HL-60/S4 (cell line): Measurements from ENCODE around the gene RNF14.
"Not testable (repeated sequence)": the region's sequence is repeated elsewhere in the genome, so short reads cannot be mapped to it uniquely, and the experiment has no call there.

Experiments
- in situ Hi-C: fragments of 300-500 bp; cut with MboI; formaldehyde crosslinking; loops from 2 replicates; pipeline ENCODE4 v1.14.3; 2022; ENCODE audit warnings: low sequenced_read_pairs

Gene RNF14

DNA sequence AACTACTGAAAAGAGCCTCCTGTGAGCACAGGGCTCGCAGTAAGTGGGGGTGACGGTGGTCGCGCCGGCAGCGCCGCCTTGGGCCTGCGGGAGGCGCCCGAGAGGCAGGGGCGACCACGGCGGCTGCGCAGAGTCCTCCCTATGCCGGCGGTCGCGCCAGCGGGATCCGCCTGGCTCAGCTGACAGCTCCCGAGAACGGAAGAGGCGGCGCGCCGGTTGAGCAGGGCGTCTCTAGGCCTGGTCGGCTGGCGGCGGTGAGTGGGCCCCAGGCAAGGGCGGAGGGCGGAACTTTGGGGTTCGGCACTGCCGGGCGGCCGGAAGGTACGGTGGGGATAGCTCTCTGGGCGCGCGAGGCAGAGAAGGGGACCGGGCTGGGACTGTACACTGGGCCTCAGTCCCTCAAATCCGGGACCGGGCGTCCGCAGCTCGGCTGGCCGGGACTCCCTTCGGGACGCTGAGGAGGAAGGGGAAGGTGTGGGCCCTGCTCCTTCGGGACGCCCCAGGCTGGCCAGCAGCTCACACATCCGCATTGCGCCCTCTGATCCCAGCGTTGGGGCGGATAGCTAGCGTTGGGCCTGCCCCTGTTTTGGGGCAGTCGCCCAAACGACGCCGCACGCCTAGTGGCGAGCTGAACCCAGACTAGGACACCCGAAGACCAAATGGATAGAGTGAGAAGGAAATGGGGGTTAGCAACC lies at the start of gene RNF14:
TSS of gene RNF14 (plus strand) at position 192 of the 695 bp plus-strand sequence. CDS start 4,484 bp downstream, outside the sequence.
- in situ Hi-C loops = no loop called here

DNA sequence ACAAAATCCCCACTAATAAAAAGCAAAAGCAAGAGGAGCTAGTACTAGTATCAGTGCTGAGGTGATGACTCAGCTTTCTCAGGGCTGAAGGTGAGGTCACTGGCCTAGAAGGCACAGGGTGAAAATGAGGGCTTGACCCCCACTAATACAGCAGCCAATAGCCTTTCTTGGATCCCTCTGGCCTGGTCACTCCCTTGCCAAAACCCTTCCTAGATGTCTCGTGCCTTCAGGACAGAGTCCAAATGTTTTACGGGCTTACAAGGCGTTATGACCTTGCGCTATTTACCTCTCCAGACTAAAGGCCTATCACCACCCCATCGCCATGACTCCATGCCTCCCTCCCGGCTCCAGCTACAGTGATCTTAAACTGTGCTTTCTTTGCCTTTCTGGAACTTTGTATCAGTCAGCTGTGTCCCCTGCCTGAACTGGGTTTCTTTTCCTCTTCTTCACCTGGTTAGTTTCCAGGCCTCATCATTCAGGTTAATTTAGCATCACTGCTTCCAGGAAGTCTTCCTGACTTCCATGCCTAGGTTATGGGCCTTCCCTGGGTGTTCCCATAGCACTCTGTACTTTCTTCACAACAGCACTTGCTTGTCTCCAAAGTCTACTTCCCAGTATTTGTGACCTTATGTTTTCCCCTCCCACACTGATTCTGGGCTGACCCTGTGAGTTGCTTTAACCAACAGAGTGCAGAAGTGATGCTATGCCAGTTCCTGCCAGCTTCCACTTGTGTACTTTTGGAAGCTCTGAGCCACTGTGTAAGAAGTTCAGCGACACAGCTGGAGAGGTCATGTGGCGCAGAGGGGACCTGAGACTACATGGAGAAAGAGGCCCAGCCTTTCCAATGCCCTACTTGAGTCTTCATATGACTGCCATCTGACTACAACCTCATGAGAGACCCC lies 49.4 kb upstream of the RNF14 start:
- in situ Hi-C loops = no loop called here

DNA sequence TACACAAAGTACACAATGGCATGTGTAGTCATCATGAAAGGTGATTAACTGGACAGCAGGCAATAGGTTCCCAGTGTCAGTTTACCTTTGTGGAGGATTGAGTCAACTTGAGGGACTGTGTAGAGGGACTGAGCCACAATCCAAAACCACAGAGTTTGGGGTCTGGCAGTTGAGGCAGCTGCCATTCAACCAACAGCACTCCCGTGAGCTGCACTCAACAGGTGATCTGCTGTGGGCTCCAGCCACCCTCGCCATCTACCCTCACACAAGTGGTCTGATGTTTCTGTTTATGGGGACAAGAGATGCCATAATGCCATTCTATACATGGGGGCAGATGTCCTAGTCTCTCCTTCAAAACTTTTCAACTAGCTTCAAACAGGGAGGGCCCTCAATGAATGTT lies 48.1 kb upstream of the RNF14 start:
- in situ Hi-C loops = no loop called here

- in situ Hi-C loops = not testable (repeated sequence)
Observed at GRCh38 chr5:141922827-141923447, 46.0 kb upstream of the RNF14 start.

DNA sequence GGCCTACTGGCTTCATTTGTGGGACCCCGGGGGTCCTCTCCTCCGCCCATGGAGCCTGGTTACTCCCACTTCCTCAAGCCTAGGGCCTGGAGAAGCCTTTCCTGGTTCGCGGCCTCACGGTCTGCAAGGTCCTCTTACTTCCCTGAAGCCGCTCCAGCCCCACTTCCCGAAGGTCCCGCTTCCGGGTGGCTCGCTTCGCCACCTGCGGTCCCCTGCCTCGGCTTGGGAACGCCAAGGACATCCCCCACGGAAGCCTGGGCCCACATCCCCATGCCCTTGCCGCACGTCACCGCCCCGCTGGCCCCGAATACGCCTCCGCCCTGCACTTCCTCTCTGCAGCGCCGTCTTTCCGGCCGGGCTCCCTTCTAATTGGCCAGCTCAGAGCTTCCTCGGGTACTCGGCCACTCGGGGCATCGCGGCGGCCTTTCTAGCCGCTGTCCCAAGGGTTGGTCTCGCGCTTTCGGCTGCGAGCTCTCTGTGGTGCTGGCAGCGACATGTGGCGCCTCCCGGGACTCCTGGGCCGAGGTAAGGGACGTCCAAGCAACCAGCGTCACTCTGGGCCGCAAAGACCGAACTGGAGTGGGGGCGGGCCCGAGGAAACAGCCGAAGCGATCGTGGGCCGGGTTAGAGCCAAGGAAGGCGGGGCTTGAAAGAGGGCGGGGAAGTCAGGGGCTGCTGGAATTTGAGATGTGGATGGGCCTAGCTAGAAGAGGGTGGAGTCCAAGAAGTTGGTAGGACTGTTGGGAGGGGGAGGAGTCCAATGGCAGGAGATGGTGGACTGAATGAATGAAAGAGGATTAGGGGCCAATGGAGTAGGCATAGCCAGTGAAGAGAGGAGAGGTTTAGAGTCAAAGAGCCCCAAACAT lies 45.2 kb upstream of the RNF14 start, which contains the start of gene DELE1:
TSS of gene DELE1 (plus strand) at position 424 of the 866 bp plus-strand sequence. CDS start at position 495, 71 bp downstream.
- in situ Hi-C loops = no loop called here

GRCh38 chr5:141926434-141926833 lies 42.5 kb upstream of the RNF14 start:
- in situ Hi-C loops = no loop called here

DNA sequence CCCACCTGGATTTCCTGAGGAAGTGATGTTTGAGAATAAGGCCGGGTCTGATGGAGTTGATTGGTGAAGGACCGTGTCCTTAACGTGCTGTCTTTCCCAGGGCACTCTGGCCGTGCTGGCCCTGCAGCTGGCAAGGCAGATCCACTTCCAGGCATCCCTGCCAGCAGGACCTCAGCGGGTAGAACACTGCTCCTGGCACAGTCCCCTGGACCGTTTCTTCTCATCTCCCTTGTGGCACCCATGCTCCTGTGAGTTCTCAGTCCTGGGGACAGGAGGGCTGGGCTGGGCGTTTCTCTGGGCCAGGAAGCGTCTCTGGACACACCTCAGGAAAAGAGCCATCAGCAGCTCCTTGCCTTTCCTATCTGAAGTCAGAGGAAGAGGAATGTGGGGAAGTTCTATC lies 40.9 kb upstream of the RNF14 start:
- in situ Hi-C loops = no loop called here

DNA sequence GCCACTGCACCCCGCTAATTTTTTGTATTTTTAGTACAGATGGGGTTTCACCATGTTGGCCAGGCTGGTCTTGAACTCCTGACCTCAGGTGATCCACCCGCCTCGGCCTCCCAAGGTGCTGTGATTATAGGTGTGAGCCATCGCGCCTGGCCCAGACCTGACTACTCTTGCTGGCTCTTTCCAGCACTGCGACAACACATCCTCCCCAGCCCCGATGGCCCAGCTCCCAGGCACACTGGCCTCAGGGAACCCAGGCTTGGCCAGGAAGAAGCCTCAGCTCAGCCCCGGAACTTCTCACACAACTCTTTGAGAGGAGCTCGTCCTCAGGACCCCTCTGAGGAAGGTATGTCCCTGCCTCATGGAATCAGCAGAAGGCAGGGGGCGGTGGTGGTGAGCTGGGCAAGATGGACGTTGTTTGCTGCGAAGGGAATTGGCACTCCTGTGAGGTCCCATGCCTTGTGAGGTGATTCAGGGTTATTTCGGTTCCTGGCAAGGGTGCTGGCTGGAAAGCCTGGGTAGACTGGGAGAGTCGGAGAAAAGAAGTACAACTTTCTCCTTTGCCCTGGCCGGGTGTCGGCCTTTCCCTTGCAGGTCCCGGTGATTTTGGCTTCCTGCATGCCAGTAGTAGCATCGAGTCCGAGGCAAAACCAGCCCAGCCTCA lies 39.4 kb upstream of the RNF14 start:
- in situ Hi-C loops = no loop called here

- in situ Hi-C loops = no loop called here
Observed at GRCh38 chr5:141931694-141932093, 37.2 kb upstream of the RNF14 start.

- in situ Hi-C loops = no loop called here
Observed at GRCh38 chr5:141933151-141933550, 35.8 kb upstream of the RNF14 start.

DNA sequence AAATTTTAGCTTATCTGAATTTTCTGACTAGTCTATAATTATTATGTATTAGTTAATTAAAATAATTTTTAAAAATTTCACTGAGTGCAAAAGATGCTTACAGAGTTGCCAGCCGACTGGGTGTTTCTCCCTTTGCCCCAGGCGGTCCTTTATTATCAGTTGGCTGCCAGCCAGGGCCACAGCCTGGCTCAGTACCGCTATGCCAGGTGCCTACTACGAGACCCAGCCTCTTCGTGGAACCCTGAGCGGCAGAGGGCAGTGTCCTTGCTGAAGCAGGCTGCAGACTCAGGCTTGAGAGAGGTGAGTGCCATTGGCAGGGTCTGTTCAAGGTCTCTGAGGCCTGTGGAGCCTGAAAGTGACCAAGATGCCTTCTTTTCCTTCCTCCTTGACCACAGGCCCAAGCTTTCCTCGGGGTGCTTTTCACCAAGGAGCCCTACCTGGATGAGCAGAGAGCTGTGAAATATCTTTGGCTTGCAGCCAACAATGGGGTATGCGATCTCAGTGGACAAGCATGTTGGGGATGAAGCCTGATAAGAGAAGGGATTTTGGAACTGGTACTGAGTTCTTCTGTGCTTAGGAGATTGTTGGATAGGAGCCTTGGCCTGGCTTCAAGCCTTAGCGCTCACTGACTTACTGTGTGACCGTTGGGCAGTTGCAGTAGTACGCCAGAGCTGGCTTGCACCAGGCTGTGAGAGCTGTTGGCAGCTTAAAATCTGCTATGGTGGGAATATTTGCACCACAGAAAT lies 34.6 kb upstream of the RNF14 start:
- in situ Hi-C loops = no loop called here

- in situ Hi-C loops = no loop called here
Observed at GRCh38 chr5:141935538-141935937, 33.4 kb upstream of the RNF14 start.

- in situ Hi-C loops = no loop called here
Observed at GRCh38 chr5:141940695-141941271, 28.1 kb upstream of the RNF14 start.

DNA sequence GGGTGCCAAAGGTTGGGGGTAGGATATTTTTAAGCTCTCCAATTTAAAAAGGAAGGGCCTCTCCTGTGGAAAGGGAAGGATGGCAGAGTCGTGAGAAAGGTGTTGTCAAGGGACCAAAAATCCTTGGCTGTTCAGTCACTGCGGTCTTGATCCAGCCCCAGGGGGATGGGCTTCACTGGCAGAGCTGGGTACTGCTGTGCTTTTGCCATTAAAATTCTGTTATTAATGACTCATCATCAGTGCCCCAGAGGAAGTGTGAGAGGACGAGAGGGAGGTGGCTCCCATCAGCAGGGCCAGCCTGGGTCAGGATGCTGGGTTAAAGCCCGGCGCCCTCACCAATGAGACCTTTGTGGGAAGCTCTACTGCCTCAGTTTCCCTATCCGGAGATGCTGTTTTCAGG lies 27.6 kb upstream of the RNF14 start:
- in situ Hi-C loops = no loop called here

GRCh38 chr5:141941779-141942178 lies 27.1 kb upstream of the RNF14 start:
- in situ Hi-C loops = no loop called here

DNA sequence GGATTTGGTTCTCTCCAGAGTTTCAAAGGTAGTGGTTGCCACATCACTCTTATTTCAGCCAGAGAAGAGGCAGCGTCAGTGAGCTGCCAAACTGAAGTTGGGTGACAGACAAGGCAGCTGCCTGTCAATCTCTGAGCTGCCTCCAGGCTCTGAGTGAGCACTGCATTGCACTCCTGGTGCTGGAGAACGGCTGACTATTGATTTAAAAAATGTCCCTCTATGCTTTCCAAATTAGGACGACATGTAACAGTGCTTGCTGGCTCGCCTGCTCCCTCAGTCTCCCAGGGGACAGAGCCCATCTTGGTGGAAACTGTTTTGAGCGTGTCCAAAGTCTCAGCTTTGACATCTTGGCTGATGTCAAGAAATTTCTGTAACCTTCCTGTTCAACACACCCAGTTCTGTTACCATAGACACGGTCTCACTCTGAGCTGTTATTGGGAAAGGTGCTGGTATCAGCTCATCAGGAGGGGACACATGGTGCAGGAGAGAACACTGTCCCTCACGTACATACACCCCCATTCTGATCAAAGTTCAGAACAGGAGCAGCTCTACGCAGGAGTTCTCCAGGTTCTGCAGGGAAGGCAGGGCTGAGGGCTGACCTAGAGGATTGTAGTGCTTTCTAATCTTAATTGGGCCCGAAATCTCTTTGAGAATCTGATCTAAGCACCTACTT lies 26.6 kb upstream of the RNF14 start:
- in situ Hi-C loops = no loop called here

DNA sequence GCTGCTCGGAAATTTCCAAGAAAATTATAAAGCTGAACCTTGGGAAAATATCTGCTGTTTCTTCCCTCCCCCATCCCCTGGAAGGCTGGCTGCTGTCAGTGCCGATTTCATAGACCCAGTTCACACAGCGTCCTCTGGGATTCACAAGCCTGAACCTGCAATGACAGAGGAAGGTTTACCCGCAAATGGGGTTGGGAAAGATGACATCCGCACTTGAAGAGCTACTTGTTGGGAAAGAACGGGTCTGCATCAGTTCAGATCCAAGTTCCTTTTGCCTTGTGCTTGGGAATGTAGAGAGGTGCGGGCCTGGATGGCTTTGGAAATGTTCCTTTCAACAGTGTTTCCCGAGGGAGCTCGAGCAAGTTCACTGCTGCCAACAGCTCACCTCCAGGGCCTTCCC lies 24.8 kb upstream of the RNF14 start:
- in situ Hi-C loops = no loop called here

DNA sequence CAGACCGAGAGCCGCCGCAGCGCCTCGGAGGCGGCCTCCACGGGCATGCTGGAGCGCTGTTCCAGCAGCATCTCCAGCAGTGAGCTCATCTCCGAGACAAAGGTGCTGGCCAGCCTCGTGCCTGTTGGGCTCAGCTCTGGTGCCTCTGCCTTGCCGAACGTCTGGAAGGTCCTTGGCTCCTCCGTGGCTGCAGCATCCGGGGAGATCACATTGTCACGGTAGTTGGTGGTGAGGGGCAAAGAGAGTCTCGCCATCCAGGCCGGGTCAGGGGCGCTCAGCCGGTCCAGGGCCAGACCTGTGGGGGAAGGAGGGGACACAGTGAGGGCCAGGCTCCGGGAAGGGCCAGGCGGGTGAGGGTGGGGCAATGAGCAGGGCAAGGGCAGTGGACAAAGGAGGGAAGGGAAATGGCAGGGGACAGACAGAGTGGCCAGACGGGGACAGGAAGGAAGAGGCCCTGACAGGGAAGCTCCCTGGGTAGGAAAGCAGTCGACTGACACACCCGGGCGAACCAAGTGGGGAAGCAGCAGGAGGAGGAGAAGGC lies 23.3 kb upstream of the RNF14 start:
- in situ Hi-C loops = no loop called here
